Activated T-helper 1 cell treated with anti-CD3 and anti-CD28 coated beads, Interleukin-2, amount 50 U/mL, for 16 hours (primary cell): ENCODE measurements around the gene SPATS2.
"Not testable (repeated sequence)": the region's sequence is repeated elsewhere in the genome, so short reads cannot be mapped to it uniquely, and the experiment has no call there.

Experiments used
- DNase-seq, 2 donors: peaks; one replicate each; pipeline ENCODE4 v3.0.0-alpha.2; 2020; ENCODE audit warnings: low read depth in 1 of 2, low spot score in 1 of 2

SPATS2 gene

DNA sequence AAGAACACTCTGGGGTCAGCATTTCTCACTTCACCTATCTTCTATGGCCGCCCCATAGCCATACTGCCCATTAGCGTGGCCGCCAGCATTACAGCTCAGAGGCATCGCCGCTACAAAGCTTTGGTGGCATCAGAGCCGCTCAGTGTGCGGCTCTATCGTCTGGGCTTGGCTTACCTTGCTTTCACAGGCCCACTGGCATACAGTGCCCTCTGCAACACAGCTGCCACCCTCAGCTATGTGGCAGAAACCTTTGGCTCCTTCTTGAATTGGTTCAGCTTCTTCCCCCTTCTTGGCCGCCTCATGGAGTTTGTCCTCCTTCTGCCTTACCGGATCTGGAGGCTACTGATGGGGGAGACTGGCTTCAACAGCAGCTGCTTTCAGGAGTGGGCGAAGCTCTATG lies 18.0 kb upstream of the SPATS2 start:
- no peak for DNase-seq

DNA sequence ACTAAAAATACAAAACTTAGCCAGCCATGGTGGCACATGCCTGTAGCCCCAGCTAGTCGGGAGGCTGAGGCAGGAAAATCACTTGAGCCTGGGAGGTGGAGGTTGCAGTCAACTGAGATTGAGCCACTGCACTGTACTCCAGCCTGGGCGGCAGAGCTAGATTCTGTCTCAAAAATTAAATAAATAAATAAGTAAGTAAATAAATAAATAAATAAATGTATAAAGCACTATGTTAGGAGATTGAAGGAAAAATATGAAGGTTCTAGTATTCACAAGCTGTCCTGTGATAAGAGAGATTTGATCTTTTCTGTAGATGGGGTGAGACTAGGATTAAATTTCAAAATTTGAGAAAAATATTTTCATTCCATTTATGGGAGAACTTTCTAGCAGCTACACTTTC lies 14.9 kb upstream of the SPATS2 start:
- no peak for DNase-seq

- no peak for DNase-seq
Observed at GRCh38 chr12:49355913-49356312, 11.3 kb upstream of the SPATS2 start.

GRCh38 chr12:49357103-49357678 lies 10.1 kb upstream of the SPATS2 start:
- DNase-seq = no peak

- no peak for DNase-seq
Observed at GRCh38 chr12:49358483-49359141, 8.7 kb upstream of the SPATS2 start.

DNA sequence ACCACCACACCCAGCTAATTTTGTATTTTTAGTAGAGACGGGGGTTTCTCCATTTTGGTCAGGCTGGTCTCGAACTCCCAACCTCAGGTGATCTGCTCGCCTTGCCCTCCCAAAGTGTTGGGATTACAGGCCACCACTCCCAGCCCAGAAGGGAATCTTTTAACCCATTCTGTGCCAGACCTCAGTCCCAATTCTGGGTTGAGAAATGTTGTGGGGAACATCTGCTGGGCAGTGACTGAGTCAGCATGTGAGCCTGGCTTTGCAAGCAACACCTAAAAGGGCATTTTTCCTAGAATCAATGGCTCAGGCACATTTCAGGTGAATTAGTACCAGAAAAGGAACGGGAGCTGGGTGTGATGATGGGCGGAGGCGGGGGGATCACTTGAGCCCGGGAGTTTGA lies 7.6 kb upstream of the SPATS2 start:
- DNase-seq = no peak

GRCh38 chr12:49362077-49362476 lies 5.2 kb upstream of the SPATS2 start:
- no peak for DNase-seq

DNA sequence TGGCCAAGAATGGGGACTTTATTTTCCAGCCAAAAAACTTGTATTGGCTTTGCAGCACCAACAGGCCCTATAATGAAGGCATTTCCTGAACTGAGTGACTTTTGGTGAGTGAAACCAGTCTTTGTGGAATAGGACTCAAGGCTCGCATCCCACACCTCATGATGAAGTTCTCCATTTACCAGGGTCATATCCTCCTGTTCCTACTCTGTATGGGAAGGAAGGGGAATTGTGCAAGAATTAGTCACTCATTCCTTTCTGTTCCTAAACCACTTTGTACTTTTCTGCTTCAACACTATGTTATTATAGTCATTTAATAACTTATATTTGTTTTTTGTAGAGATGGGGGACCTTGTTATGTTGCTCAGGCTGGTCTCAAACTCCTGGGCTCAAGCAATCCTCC lies 2.3 kb upstream of the SPATS2 start:
- DNase-seq = no peak

DNA sequence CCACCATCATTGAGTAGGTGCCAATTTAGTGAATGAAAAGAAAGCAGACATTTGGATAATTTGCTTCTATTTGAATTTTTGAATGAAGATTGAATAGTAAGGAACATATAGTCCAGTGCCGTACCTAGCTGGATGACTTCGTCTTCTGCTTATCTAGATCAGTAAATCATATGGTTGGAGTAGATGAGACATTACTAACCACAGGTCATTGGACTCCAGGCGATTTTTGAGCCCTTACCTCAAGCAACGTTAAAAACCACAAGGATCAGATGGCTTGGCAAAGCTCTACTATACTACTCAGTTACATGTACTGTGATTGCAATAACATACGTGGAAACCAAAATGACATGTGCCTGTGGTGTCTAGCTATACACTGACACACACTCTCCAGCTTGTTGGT lies 1.7 kb upstream of the SPATS2 start:
- DNase-seq = no peak

- no peak for DNase-seq
Observed at GRCh38 chr12:49366096-49366651, 1.1 kb upstream of the SPATS2 start.

GRCh38 chr12:49366652-49367380 lies 446 bp upstream of the SPATS2 start:
- DNase-seq = peak; percentile 58 to 77

- no peak for DNase-seq
Observed at GRCh38 chr12:49368240-49368600, 958 bp downstream of the SPATS2 start.

GRCh38 chr12:49369411-49370145 lies 2.3 kb downstream of the SPATS2 start:
- no peak for DNase-seq

- DNase-seq = no peak
Observed at GRCh38 chr12:49370539-49370938, 3.3 kb downstream of the SPATS2 start.

GRCh38 chr12:49375406-49375805 lies 8.1 kb downstream of the SPATS2 start:
- DNase-seq = no peak

DNA sequence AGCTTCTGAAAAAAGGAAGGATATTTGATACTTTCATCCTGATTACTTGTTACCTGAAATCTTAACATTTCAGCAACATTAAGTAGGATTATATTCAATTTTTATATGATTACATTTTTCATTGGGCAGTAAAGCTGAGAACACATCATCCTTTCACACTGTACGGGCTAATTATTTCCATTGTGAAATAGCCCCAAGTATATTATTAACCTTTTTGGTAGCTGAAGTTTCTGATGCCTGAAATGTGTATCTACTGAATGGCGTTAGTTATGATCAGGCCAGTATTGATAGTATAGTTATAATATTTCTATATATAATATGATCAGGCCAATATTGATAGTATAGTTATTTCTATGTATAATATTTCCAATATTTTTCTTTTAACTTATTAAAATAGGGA lies 10.1 kb downstream of the SPATS2 start:
- no peak for DNase-seq

DNA sequence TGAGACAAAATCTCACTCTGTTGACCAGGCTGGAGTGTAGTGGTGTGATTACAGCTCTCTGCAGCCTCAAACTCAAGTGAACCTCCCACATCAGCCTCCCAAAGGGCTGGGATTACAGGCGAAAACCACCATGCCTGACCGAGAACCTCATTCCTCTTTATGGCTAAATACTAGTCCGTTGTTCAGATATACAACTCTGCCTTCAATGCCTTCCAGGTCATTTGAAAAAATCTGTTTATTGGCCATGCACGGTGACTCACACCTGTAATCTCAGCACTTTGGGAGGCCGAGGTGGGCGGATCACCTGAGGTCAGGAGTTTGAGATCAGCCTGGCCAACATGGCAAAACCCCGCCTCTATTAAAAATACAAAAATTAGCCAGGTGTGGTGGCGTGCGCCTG lies 12.9 kb downstream of the SPATS2 start:
- DNase-seq = not testable (repeated sequence)

- DNase-seq = peak; percentile 29 to 32
Observed at GRCh38 chr12:49388682-49389386, 21.6 kb downstream of the SPATS2 start.

DNA sequence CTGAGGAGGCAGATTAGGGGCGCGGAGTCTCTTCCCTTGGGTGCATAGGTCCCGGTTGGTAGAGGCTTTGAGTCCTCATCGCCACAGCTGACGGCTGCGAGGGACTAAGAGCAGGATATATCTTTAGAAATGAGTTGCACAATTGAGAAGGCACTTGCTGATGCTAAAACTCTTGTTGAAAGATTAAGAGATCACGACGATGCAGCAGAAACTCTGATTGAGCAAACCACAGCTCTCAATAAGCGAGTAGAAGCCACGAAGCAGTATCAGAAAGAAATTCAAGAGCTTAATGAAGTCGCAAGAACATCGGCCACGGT lies 22.1 kb downstream of the SPATS2 start:
- no peak for DNase-seq

GRCh38 chr12:49397000-49397399 lies 29.7 kb downstream of the SPATS2 start:
- no peak for DNase-seq

DNA sequence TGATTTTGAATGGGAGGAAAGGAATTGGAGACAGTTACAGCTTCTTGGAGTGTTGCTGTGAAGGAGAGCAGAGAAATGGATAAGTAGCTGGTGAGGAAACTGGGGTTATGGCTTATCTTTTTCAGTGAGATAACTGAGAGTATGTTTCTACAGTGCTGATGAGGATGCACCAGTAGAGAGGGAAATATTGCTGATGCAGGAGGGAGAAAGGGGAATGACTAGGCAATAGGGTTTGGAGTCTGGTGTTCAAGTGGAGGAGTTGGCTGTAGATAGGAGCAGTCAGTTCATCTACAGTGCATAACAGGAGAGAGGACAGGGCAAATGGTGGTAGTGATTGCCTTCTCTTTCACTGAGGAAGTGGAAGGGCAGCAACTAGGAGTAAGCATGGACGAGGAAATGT lies 33.0 kb downstream of the SPATS2 start:
- DNase-seq = no peak
